ENCODE data around the gene IFI27L1.

IFI27L1 gene

DNA sequence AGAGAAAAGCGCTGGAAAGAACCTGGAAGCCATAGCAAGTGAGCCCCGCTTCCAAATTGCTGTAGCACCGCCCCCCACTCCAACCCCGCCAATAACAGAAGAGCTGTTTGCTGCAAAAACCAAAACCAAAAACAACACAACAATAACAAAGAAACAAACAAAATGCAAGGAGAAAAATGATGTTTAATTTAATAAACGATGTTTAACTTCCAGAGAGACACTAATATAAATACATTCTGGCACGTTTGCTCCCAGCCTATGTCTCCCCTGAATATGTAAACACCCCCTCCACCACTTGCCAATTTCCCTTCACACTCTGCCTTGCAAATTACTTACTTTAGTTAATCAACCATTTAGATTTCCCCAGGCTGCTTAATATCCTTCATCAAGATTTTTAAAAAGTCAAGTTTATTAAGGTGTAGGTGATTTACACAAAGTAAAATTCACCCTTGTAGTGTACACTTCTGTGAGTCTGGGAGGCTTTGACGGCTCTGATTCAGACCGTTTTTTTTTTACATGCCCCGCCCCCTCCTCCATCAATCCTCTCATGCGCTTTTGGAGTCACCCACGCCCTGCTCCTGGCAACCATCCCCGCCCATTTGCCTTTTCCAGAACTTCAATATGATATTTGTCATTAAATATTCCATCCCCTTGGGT lies 48.8 kb downstream of the IFI27L1 start:
- in situ Hi-C loops (cut with MboI; ENCODE audit: low sequenced_read_pairs) = no loop called here

DNA sequence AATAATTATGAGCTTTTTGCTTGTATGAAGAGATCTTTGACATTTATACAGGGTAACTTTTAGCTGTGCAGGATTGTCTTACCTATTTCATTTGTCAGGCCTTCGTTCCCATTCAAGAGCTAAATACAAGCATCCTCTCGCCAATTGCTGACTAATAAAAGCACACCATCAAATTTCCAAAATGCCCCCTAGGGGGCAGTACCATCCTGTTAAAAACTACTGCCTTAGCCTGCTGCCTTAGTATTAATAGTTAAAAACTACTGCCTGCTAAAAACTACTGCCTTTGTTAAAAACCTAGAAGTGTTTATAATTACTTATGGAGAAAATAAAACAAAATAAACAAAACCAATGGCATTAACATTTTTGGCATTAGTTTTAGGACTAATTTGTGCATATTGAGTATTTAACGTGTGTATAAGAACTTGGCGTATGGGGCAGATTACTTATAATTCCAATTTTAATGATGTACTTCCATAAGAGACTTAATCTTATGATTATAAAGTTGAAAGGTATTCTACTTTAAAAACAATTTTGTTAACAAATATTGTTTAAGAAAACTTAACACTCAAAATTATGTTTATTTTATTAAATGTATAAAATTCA lies 51.3 kb downstream of the IFI27L1 start:
- in situ Hi-C loops (cut with MboI; ENCODE audit: low sequenced_read_pairs) = no loop called here

DNA sequence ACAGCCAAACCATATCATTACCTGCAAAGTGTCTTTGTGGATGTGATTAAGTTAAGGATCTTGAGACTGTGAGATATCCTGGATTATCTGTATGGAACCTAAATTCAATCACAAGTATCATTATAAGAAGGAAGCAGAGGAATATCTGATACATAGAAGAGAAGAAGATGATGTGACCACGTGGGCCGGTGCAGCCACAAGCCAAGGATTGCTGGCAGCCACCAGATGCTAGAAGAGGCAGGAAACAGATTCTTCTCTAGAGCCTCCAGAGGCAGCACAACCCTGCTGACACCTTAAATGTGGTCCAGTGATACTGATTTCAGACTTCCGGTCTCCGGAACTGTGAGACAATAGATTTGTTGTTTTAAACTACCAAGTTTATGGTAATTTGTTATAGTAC lies 54.4 kb downstream of the IFI27L1 start:
- in situ Hi-C loops (cut with MboI; ENCODE audit: low sequenced_read_pairs) = no loop called here

DNA sequence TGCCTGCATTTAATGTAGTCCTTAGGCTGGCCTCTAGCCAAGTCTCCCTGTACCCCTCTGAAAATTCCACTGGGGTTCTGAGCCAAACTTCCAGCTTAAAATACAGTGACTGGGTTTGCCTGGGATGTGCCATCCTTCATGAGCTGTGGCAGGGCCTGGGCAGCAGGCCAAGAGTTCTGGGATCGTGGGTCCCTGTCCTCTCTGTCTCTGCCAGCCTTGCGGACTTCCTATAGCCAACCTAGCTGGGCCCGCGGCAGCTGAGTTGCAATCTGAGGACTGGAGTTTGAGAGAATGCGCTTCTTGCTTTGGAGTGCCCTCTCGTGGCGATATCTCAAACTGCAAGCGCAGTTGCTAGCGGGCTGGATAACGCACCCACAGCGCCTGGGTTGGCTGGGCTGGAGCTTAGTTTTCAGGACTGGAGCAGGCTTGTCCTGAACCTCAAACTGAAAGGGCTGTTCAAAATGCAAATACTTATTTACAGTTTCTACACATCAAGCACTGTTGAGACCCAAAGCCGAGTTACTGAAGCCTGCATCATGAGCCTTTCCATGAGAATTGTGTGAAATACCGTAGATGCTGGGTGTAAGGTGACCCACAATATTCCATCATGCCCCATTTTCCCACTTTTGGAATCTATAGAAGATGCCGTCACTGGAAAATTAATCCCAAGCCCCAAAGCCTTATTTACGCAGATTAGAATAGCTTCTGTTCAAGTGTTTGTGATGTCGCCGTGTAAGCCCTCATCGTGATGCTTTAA lies 55.6 kb downstream of the IFI27L1 start:
- in situ Hi-C loops (cut with MboI; ENCODE audit: low sequenced_read_pairs) = no loop called here

DNA sequence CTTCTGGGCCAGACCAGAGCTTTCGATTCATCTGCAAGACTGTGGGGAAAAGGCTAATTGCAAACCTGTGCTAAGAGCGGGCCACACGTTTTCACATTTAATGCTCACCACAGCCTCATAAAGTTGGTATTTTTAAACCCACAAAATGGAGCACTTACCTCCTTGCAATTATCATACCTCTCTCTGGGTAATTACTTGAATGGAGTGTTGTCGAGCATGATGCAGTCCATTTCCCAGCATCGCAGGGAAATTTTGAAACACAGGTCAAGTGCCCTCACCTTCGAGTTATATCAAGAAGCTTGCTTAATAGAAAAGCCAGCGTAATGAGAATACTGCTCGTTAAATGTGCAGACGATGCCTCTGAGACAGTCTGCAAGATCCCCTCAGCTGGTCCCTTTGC lies 57.1 kb downstream of the IFI27L1 start:
- in situ Hi-C loops (cut with MboI; ENCODE audit: low sequenced_read_pairs) = no loop called here

DNA sequence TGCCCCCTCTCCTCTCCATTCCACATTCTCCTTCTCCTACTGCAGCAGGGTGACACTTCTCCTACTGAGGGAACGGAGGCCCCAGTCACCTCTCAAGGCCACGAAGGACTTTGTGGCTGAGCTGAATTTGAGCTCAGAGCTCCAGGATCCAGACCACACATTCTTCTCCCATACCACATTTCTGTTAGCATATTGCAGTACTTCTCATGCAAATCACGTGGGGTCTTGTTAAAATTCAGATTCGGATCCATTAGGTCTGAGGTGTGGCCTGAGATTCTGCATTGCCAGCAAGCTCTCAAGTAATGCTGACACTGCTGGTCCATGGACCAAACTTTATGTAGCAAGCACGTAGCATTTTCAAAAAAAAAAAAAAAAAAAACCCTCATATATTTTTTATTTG lies 57.9 kb downstream of the IFI27L1 start:
- in situ Hi-C loops (cut with MboI; ENCODE audit: low sequenced_read_pairs) = no loop called here

DNA sequence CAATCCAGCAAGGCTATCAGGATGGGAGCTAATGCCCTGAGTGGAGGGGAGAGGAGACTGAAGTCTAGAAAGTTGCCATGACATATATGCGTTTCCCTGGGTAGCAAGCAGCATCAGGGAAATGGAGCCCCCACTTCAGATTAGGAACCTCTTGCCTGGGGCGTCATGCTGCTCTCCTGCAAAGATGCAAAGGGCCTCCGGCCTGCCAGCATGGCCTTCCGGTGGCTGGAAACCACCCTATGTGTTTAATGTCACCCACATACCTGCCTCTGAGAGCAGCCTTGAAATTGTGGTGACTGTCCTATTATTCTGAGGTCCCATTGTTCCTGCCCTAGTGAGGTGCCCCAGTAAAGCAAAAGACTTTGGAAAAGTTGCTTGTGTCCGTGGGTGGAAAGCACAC lies 58.3 kb downstream of the IFI27L1 start:
- in situ Hi-C loops (cut with MboI; ENCODE audit: low sequenced_read_pairs) = no loop called here

DNA sequence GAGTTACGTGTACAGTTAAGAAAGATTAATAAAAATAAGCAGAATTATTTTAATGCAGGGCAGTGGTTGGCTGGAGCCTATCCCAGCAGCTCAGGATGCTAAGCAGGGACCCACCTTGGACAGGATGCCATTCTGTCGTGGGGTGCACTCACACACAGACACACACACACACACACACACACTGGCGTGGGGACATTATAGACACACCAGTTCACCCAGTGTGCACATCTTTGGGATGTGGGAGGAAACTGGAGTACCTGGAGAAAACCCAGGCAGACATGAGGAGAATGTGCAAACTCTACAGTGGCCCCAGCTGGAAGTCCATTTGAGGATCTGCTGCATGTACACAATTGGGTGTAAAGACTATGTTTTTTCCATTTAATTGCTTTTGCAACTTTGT lies 61.1 kb downstream of the IFI27L1 start:
- in situ Hi-C loops (cut with MboI; ENCODE audit: low sequenced_read_pairs) = no loop called here

DNA sequence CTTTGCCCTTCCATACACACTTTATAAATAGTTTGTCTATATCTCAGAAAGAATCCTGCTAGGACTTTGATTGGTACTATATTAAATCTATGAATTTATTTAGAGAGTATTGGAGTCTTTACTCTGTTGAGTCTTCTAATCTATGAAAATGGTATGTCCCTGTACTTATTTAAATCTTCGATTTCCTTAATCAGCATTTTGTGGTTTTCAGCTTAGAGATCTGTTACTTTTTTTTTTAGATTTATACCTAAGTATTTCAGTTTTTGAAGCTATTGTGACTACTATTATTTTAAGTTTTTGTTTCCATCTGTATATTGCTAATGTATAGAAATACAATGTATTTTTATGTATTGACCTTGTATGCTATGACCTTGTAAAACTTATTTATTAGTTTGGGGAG lies 61.7 kb downstream of the IFI27L1 start:
- in situ Hi-C loops (cut with MboI; ENCODE audit: low sequenced_read_pairs) = no loop called here

DNA sequence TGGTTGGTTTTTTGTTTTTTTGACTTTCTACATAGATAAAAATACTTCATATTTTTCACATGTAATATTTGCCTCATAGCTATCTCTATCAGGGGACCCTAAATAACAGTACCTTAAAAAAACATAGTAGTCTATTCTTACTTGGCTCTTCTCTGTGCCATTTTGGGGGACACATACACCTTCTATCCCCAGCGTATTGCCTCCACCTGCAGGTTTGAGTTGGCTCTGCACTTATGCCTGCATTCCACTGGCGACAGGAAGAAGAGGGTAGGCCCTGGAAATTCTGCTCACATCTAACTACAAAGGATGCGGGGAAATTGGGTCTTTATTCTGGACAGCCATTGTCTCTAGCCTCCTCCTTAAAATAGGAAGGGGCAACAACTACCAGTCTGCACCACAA lies 62.1 kb downstream of the IFI27L1 start:
- in situ Hi-C loops (cut with MboI; ENCODE audit: low sequenced_read_pairs) = no loop called here

DNA sequence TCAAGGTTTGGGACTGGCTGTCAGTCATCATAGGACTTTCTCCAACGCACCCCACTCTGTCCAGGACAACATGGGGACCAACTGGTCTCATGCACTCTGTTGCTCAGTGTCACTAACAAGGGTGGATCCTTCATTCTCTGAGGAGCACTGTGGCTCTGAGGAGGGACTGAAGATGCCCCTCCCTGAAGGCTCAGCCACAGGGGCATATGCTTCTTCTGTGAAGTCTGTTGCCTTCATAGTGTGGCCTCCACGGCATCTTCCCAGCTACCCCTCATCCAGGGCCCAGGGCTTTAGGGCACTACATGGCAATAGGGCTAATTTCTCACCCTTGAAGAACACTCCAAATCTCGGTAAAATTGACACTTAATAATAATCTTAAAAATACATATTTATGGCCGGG lies 62.6 kb downstream of the IFI27L1 start:
- in situ Hi-C loops (cut with MboI; ENCODE audit: low sequenced_read_pairs) = no loop called here

DNA sequence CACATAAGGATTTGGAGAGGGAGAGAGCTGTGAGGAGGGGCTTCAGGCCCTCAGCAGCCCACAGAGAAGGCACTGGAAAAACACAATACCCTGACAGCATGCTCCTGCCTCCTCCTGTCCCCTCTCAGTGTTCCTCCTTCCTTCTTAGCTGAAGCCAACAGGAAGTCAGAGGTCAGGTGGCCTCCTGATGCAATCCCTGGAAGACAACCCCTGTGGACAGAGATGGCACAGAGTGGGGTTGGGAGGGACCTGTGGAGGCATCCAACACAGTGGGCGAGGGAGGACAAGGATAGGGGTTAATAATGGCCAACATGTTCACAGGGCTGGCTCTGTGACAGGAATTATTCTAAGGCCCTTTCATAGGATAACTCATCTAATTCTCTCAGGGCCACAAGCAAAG lies 63.7 kb downstream of the IFI27L1 start:
- in situ Hi-C loops (cut with MboI; ENCODE audit: low sequenced_read_pairs) = no loop called here

DNA sequence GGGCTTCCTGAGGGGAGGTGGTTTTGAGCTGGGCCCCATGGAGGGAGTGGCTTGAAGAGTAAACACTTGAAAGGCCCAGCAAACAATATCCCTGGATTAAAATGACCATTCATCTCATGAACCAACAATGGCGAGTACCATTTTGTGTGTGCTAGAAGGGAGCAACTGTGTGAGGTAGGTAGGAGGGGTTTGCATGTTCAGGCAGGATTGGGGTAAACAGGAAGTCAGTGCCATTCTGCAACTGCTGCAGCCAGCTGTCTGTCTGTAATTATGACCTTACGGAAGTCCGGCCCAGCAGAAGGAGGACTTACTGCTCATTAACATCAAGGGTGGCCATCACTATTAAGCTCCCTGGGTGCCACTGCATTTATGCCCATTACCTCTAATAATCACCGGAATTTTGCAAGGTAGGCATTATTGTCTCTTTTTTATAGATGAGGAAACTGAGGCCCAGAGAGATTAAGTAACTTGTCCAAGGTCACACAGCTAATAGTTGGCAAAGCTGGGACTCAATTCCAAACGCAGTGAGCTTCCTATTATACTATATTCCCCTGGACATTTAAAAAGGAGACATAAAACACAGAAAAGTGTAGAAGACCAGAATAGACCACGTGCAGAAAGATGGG lies 64.9 kb downstream of the IFI27L1 start:
- in situ Hi-C loops (cut with MboI; ENCODE audit: low sequenced_read_pairs) = no loop called here
